Esophagus squamous epithelium (tissue), 4 donors: ENCODE results near the gene DMRTB1.

Experiments
- POLR2A ChIP-seq, 4 donors: fragments of 450-650 bp; IDR thresholded peaks; one replicate each; pipeline ENCODE4 v1.6.1; 2017; ENCODE audit warnings: antibody characterized with exemption in 4 of 4, mild to moderate bottlenecking in 4 of 4, moderate library complexity in 3 of 4
- TF ChIP-seq, protein P1 (sequence below), 6 experiments: fragments of 450-650 bp in 4 of 6; fragments of 200-600 bp in 2 of 6; sonication (generic) in 2 of 6; IDR thresholded peaks; one replicate each; pipeline ENCODE4 v1.5.1; 2016 to 2019; ENCODE audit warnings: antibody characterized with exemption in 6 of 6, mild to moderate bottlenecking in 4 of 6, moderate library complexity in 4 of 6

DNA sequence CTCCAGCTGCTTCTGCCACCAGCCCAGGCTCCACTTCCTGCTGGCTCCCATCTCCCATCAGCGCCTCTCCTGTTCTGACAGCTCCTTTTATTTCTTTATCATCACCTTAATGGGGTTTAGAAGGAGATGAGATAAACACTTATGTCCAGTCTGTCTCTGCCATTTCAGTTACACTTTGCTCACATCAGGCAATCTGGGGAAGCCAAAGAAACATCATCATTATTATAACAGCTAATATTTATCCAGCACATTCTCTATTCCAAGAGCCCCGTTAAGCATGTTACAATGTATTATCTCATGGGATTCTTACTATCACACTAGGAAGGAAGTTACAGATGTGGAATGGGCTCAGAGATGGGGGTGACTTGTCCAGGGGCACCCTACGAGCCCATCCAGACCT is 31.2 kb downstream of the DMRTB1 start:
- TF ChIP-seq, protein P1, sequence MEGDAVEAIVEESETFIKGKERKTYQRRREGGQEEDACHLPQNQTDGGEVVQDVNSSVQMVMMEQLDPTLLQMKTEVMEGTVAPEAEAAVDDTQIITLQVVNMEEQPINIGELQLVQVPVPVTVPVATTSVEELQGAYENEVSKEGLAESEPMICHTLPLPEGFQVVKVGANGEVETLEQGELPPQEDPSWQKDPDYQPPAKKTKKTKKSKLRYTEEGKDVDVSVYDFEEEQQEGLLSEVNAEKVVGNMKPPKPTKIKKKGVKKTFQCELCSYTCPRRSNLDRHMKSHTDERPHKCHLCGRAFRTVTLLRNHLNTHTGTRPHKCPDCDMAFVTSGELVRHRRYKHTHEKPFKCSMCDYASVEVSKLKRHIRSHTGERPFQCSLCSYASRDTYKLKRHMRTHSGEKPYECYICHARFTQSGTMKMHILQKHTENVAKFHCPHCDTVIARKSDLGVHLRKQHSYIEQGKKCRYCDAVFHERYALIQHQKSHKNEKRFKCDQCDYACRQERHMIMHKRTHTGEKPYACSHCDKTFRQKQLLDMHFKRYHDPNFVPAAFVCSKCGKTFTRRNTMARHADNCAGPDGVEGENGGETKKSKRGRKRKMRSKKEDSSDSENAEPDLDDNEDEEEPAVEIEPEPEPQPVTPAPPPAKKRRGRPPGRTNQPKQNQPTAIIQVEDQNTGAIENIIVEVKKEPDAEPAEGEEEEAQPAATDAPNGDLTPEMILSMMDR (IDR thresholded peaks at IDR 0.05), result no peak
- no peak for TF ChIP-seq POLR2A (IDR thresholded peaks at IDR 0.05)
